Neural cell (in vitro differentiated cells): ENCODE data around the gene BMP2K. TPM values are rescaled to one million over a fixed set of nuclear protein-coding genes. Genes with fewer than 3 reads are reported as not detected.

Experiments used
- H2AFZ ChIP-seq: fragments of 200-600, 300-800 bp; sonication (generic), shearing (Covaris generic); 2 replicates; pipeline ENCODE4 v1.6.0; 2014; ENCODE audit warnings: low read depth, mild to moderate bottlenecking, antibody characterized with exemption, low read length, moderate library complexity
- H3F3A ChIP-seq: fragments of 200-600 bp; shearing (Covaris generic); 2 replicates; pipeline ENCODE4 v1.6.1; 2016; ENCODE audit warnings: mild to moderate bottlenecking, moderate library complexity, mixed read lengths, antibody characterized with exemption, low read length; ENCODE audit not compliant: insufficient read depth, poor library complexity, severe bottlenecking
- H3K27ac ChIP-seq: fragments of 200-600, 300-800 bp; sonication (generic), shearing (Covaris generic); 2 replicates; pipeline ENCODE4 v1.5.1; 2014; ENCODE audit warnings: mild to moderate bottlenecking, low read length, moderate library complexity
- H3K27me3 ChIP-seq: fragments of 300-800, 200-600 bp; sonication (generic), shearing (Covaris generic); 2 replicates; pipeline ENCODE4 v1.6.0; 2014; ENCODE audit warnings: mild to moderate bottlenecking, low read depth, low read length, moderate library complexity; ENCODE audit not compliant: insufficient read depth
- H3K36me3 ChIP-seq: fragments of 300-800, 200-600 bp; sonication (generic), shearing (Covaris generic); 2 replicates; pipeline ENCODE4 v1.5.1; 2014; ENCODE audit warnings: mild to moderate bottlenecking, antibody characterized with exemption, low read length, moderate library complexity; ENCODE audit not compliant: insufficient read depth
- H3K4me2 ChIP-seq: fragments of 300-800, 200-600 bp; sonication (generic), shearing (Covaris generic); 2 replicates; pipeline ENCODE4 v1.6.0; 2014; ENCODE audit warnings: mild to moderate bottlenecking, low read length
- H3K4me3 ChIP-seq: fragments of 300-800, 200-600 bp; sonication (generic), shearing (Covaris generic); 2 replicates; pipeline ENCODE4 v1.5.1; 2014; ENCODE audit warnings: mild to moderate bottlenecking, low read length, moderate library complexity
- H3K79me2 ChIP-seq: fragments of 200-600 bp; shearing (Covaris generic); replicated peaks from 2 replicates; pipeline ENCODE4 v1.6.0; 2014; ENCODE audit warnings: mild to moderate bottlenecking, low read length, moderate library complexity; ENCODE audit not compliant: insufficient read depth
- H3K9ac ChIP-seq: fragments of 300-800, 200-600 bp; sonication (generic), shearing (Covaris generic); 2 replicates; pipeline ENCODE4 v1.6.1; 2016; ENCODE audit warnings: mild to moderate bottlenecking, low read length, mixed read lengths
- H3K9me2 ChIP-seq: fragments of 200-600 bp; shearing (Covaris generic); 2 replicates; pipeline ENCODE4 v1.6.1; 2016; ENCODE audit warnings: mild to moderate bottlenecking, low read length, mixed read lengths; ENCODE audit not compliant: insufficient read depth
- H3K9me3 ChIP-seq: fragments of 200-600, 300-800 bp; sonication (generic), shearing (Covaris generic); 2 replicates; pipeline ENCODE4 v1.6.1; 2016; ENCODE audit warnings: mild to moderate bottlenecking, mixed run types, low read length, moderate library complexity, mixed read lengths
- H4K20me1 ChIP-seq: fragments of 200-600 bp; shearing (Covaris generic); 2 replicates; pipeline ENCODE4 v1.6.1; 2016; ENCODE audit warnings: mild to moderate bottlenecking, mixed run types; ENCODE audit not compliant: insufficient read depth
- EP300 ChIP-seq: fragments of 450-650 bp; conservative IDR thresholded peaks from 2 replicates; pipeline ENCODE4 v1.6.1; 2014; ENCODE audit warnings: antibody characterized with exemption, mild to moderate bottlenecking, moderate library complexity; ENCODE audit not compliant: poor library complexity, severe bottlenecking
- EZH2 ChIP-seq: fragments of 200-600, 300-800 bp; shearing (Covaris generic), sonication (generic); IDR thresholded peaks from 2 replicates; pipeline ENCODE4 v1.6.1; 2014; ENCODE audit warnings: antibody characterized with exemption, low read length, borderline replicate concordance, mild to moderate bottlenecking; ENCODE audit not compliant: insufficient read depth, poor library complexity, severe bottlenecking
- MXI1 ChIP-seq: fragments of 450-650 bp; conservative IDR thresholded peaks from 2 replicates; pipeline ENCODE4 v1.6.1; 2014; ENCODE audit warnings: antibody characterized with exemption, mild to moderate bottlenecking; ENCODE audit not compliant: poor library complexity, severe bottlenecking
- POLR2AphosphoS5 ChIP-seq: IDR thresholded peaks from 2 replicates; pipeline ENCODE4 v1.6.1; 2012
- RAD21 ChIP-seq: fragments of 450-650 bp; conservative IDR thresholded peaks from 2 replicates; pipeline ENCODE4 v1.6.1; 2014; ENCODE audit warnings: antibody characterized with exemption, mild to moderate bottlenecking, moderate library complexity
- SMC3 ChIP-seq: fragments of 450-650 bp; conservative IDR thresholded peaks from 2 replicates; pipeline ENCODE4 v1.6.1; 2014; ENCODE audit warnings: antibody characterized with exemption, mild to moderate bottlenecking, moderate library complexity; ENCODE audit not compliant: poor library complexity
- TAF1 ChIP-seq: IDR thresholded peaks from 2 replicates; pipeline ENCODE4 v1.6.1; 2012; ENCODE audit warnings: low read depth
- polyA plus RNA-seq: library from polyadenylated mRNA; depleted of rRNA; stranded (reverse); fragments of >200 nt; gene quantifications from 2 replicates; pipeline ENCODE4 v1.2.3, GENCODE V29; 2014
- TF ChIP-seq, protein P1 (sequence below): fragments of 450-650 bp; IDR thresholded peaks from 2 replicates; pipeline ENCODE4 v1.5.1; 2014; ENCODE audit warnings: antibody characterized with exemption, mild to moderate bottlenecking, moderate library complexity; ENCODE audit not compliant: poor library complexity, severe bottlenecking
- TF ChIP-seq, protein P2 (sequence below): IDR thresholded peaks from 2 replicates; pipeline ENCODE4 v1.6.1; 2012; ENCODE audit warnings: borderline replicate concordance

BMP2K gene
- polyA plus RNA-seq, 1 donor from 2014 or later, result 14.7 TPM

DNA sequence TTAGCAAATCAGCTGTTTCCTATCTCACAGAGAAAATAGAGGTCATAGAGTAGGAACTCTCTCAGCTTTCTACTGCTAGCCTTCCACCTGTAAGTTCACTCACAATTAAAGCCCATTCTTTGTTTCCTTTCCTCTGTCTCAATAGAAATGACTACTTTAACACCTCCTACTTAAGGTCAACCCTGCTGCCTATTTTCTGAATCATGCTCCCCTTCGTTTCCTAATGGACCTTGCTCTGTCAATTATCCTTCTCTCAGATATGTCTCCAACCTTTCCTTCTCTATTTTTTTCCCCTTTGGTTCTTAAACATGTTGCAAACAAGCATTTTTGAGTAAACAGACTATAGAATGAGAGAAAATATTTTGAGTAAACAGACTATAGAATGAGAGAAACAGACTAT lies 168.2 kb downstream of the BMP2K start:
- Histone ChIP-seq H3K9me2 (no peaks in the 10 kb centered on the region), H3K9me3 (no peaks in the 10 kb centered on the region), H3F3A (no peaks in the 10 kb centered on the region), H2AFZ (no peak overlapping the region), H4K20me1 (no peaks in the 10 kb centered on the region), H3K4me3 (no peak overlapping the region), H3K27me3 (no peaks in the 10 kb centered on the region), H3K36me3 (no peaks in the 10 kb centered on the region), H3K79me2 (no peaks in the 10 kb centered on the region), H3K4me2 (no peak overlapping the region), H3K27ac (no peak overlapping the region), H3K9ac (no peak overlapping the region)
- TF ChIP-seq POLR2AphosphoS5 (no peak), SMC3 (no peak), MXI1 (no peak), TAF1 (no peak), EZH2 (no peak), EP300 (no peak), RAD21 (no peak)
- TF ChIP-seq, protein P1, sequence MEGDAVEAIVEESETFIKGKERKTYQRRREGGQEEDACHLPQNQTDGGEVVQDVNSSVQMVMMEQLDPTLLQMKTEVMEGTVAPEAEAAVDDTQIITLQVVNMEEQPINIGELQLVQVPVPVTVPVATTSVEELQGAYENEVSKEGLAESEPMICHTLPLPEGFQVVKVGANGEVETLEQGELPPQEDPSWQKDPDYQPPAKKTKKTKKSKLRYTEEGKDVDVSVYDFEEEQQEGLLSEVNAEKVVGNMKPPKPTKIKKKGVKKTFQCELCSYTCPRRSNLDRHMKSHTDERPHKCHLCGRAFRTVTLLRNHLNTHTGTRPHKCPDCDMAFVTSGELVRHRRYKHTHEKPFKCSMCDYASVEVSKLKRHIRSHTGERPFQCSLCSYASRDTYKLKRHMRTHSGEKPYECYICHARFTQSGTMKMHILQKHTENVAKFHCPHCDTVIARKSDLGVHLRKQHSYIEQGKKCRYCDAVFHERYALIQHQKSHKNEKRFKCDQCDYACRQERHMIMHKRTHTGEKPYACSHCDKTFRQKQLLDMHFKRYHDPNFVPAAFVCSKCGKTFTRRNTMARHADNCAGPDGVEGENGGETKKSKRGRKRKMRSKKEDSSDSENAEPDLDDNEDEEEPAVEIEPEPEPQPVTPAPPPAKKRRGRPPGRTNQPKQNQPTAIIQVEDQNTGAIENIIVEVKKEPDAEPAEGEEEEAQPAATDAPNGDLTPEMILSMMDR, result no peak
- TF ChIP-seq, protein P2, sequence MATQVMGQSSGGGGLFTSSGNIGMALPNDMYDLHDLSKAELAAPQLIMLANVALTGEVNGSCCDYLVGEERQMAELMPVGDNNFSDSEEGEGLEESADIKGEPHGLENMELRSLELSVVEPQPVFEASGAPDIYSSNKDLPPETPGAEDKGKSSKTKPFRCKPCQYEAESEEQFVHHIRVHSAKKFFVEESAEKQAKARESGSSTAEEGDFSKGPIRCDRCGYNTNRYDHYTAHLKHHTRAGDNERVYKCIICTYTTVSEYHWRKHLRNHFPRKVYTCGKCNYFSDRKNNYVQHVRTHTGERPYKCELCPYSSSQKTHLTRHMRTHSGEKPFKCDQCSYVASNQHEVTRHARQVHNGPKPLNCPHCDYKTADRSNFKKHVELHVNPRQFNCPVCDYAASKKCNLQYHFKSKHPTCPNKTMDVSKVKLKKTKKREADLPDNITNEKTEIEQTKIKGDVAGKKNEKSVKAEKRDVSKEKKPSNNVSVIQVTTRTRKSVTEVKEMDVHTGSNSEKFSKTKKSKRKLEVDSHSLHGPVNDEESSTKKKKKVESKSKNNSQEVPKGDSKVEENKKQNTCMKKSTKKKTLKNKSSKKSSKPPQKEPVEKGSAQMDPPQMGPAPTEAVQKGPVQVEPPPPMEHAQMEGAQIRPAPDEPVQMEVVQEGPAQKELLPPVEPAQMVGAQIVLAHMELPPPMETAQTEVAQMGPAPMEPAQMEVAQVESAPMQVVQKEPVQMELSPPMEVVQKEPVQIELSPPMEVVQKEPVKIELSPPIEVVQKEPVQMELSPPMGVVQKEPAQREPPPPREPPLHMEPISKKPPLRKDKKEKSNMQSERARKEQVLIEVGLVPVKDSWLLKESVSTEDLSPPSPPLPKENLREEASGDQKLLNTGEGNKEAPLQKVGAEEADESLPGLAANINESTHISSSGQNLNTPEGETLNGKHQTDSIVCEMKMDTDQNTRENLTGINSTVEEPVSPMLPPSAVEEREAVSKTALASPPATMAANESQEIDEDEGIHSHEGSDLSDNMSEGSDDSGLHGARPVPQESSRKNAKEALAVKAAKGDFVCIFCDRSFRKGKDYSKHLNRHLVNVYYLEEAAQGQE, result no peak

DNA sequence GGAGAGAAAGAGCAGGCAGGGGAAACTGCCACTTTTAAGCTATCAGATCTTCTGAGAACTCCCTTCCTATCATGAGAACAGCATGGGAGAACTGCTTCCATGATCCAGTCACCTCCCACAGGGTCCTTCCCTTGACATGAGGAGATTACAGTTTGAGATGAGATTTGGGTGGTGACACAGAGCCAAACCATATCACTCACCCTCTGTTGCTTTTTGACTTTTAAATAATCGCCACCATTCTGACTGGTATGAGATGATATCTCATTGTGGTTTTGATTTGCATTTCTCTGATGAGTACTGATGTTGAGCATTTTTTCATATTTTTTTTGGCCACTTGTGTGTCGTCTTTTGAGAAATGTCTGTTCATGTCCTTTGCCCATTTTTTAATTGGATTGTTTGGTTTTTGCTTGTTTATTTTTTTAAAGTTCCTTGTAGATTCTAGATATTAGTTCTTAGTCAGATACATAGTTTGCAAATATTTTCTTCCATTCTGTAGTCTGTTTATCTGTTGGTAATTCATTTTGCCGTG lies 169.6 kb downstream of the BMP2K start:
- H3K79me2 ChIP-seq, result no peaks in the 10 kb centered on the region

More for the DNA sequence above, 169.6 kb downstream of the BMP2K start:
- no peaks in the 10 kb centered on the region for H3K27me3 ChIP-seq
- H3K27ac ChIP-seq, result no peak overlapping the region
- TF ChIP-seq SMC3 (no peak), RAD21 (no peak)
- TF ChIP-seq, protein P1, result no peak
- H3K9me3 ChIP-seq, result no peaks in the 10 kb centered on the region
- H3K4me2 ChIP-seq, result no peak overlapping the region
- no peak overlapping the region for H3K9ac ChIP-seq
- H3K36me3 ChIP-seq, result no peaks in the 10 kb centered on the region
- H3F3A ChIP-seq, result no peaks in the 10 kb centered on the region
- H4K20me1 ChIP-seq, result no peaks in the 10 kb centered on the region
- H3K9me2 ChIP-seq, result no peaks in the 10 kb centered on the region
- no peak overlapping the region for H2AFZ ChIP-seq
- H3K4me3 ChIP-seq, result no peak overlapping the region
